Gastroesophageal sphincter (tissue), 3 donors: Measurements from ENCODE around the gene TMPRSS11D.

Experiments used
- EP300 ChIP-seq: sonication (generic); formaldehyde crosslinking; IDR thresholded peaks from one replicate; pipeline ENCODE4 v1.6.1; 2017; ENCODE audit warnings: antibody characterized with exemption, mild to moderate bottlenecking
- TF ChIP-seq, protein P1 (sequence below), 4 experiments: fragments of 200-600 bp in 2 of 4; fragments of 450-650 bp in 2 of 4; sonication (generic) in 1 of 4; IDR thresholded peaks; one replicate each; pipeline ENCODE4 v1.5.1; 2017 to 2019; ENCODE audit warnings: antibody characterized with exemption in 4 of 4, mild to moderate bottlenecking in 2 of 4, moderate library complexity in 2 of 4

DNA sequence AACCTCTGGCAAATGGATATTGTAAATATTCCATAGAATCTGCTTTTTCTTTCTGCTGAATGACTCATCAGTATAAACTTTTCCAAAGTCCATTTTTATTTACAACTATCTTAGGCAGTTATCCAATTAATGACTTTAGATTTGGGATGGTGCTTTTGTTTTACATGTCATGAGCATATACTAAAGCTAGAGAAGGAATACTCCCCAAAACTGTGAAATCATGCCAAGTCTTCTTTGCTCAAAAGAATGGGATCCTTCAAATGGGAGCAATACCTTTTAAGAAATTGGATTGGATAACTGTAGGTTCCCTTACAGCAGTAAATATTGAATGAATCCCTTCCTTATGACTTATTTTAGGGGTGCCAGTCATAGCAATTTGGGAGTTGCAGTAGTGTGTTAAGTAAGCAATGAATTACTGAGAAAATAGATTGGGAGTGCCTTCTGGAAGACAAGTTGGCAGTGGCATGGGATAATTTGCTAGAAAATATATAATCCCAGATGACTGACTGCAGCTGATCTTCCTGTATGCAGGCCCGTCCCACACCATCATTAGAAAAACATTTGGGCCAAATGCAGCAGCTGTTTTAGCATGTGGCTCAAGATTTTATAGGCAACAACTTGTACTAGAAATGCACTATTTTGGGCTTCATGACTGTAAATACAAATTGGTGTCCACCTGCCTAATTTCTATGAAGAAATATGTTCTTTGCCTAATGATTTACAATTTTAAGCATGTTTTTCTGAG, 2.8 kb downstream of the TMPRSS11D start:
- TF ChIP-seq, protein P1, sequence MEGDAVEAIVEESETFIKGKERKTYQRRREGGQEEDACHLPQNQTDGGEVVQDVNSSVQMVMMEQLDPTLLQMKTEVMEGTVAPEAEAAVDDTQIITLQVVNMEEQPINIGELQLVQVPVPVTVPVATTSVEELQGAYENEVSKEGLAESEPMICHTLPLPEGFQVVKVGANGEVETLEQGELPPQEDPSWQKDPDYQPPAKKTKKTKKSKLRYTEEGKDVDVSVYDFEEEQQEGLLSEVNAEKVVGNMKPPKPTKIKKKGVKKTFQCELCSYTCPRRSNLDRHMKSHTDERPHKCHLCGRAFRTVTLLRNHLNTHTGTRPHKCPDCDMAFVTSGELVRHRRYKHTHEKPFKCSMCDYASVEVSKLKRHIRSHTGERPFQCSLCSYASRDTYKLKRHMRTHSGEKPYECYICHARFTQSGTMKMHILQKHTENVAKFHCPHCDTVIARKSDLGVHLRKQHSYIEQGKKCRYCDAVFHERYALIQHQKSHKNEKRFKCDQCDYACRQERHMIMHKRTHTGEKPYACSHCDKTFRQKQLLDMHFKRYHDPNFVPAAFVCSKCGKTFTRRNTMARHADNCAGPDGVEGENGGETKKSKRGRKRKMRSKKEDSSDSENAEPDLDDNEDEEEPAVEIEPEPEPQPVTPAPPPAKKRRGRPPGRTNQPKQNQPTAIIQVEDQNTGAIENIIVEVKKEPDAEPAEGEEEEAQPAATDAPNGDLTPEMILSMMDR (IDR thresholded peaks at IDR 0.05), result no peak
- TF ChIP-seq EP300, result no peak
